Kidney (tissue), 14 donors: ENCODE measurements around the gene FAM222B. TPM values are rescaled to one million over a fixed set of nuclear protein-coding genes. Genes with fewer than 3 reads are reported as not detected.
A peak's percentile ranks its signal among the peaks of the same experiment; 100 is the strongest.
"Not testable (repeated sequence)": the region's sequence is repeated elsewhere in the genome, so short reads cannot be mapped to it uniquely, and the experiment has no call there.

Experiments
- DNase-seq, 5 donors: peaks; one replicate each; pipeline ENCODE4 v3.0.0-alpha.2; 2013 to 2020
- FAIRE-seq: peaks from 2 replicates; lab custom pipeline; 2012; peaks lifted over from hg19 to GRCh38; lab: Jason Lieb, UNC
- H3K27ac ChIP-seq, 2 donors: one replicate each; pipeline ENCODE4 v1.7.0; 2013; ENCODE audit warnings: low read depth in 2 of 2, low read length in 2 of 2, inconsistent platforms in 1 of 2
- H3K27me3 ChIP-seq: one replicate; pipeline ENCODE4 v1.7.1; 2013; ENCODE audit warnings: low read length, inconsistent platforms; ENCODE audit not compliant: control insufficient read depth, insufficient read depth
- H3K36me3 ChIP-seq, 3 donors: one replicate each; pipeline versions ENCODE4 v1.7.0 to v1.7.1; 2013; ENCODE audit warnings: low read length in 3 of 3, control low read depth in 1 of 3, inconsistent platforms in 1 of 3; ENCODE audit not compliant: insufficient read depth in 3 of 3, control insufficient read depth in 2 of 3
- H3K4me1 ChIP-seq, 3 donors: one replicate each; pipeline versions ENCODE4 v1.7.0 to v1.7.1; 2013; ENCODE audit warnings: low read length in 3 of 3, inconsistent platforms in 1 of 3, low read depth in 1 of 3; ENCODE audit not compliant: control insufficient read depth in 2 of 3, insufficient read depth in 2 of 3
- H3K4me3 ChIP-seq, 3 donors: one replicate each; pipeline versions ENCODE4 v1.7.0 to v1.8.1; 2013; ENCODE audit warnings: low read length in 3 of 3, control low read depth in 1 of 3, inconsistent platforms in 1 of 3
- H3K9ac ChIP-seq, 3 donors: one replicate each; pipeline versions ENCODE4 v1.7.0 to v1.7.1; 2013; ENCODE audit warnings: low read length in 3 of 3, control low read depth in 1 of 3, inconsistent platforms in 1 of 3
- H3K9me3 ChIP-seq, 3 donors: one replicate each; pipeline versions ENCODE4 v1.7.0 to v1.7.1; 2013; ENCODE audit warnings: low read length in 3 of 3, control low read depth in 1 of 3, inconsistent platforms in 1 of 3; ENCODE audit not compliant: control insufficient read depth in 2 of 3, insufficient read depth in 1 of 3
- CTCF ChIP-seq: IDR thresholded peaks from 3 replicates; pipeline ENCODE4 v1.5.1; 2012; ENCODE audit warnings: mild to moderate bottlenecking, moderate library complexity, borderline replicate concordance; ENCODE audit not compliant: insufficient read depth; ENCODE audit errors: extremely low read depth
- intact Hi-C: fragments of 100-400 bp; cut with DNase I; formaldehyde crosslinking; loops from one replicate; pipeline ENCODE4 v1.11.1; 2022
- polyA plus RNA-seq: library from polyadenylated mRNA; stranded (reverse); fragments of 350-450 nt; fragmentation: Illumina TruSeq; extraction: RNeasy Lipid Tissue Mini Kit (QIAGEN cat#74804); gene quantifications from one replicate; pipeline ENCODE4 v1.2.3, GENCODE V29; 2014; ENCODE audit warnings: low read depth, low replicate concordance; ENCODE audit not compliant: insufficient read depth
- total RNA-seq: library from RNA; stranded (reverse); fragmentation: NEBNext Ultra II Directional; extraction: Animal tissue kit (Norgen Biotek cat#: 25700); gene quantifications from one replicate; pipeline ENCODE4 v1.2.1, GENCODE V29; 2021
- donor health status: control.
- donor health status: control.
- donor health status: control.
- donor health status: control.
- donor health status: control.
- donor health status: DM: yes; HTN: yes; CAD: no.
- donor health status: Normal renal cell carcinoma (clear cell type).

The FAM222B gene
- total and polyA plus RNA-seq, 2 donors from 2014 or later: 13.0 to 31.0 TPM

GRCh38 chr17:28807925-28808634 is 34.5 kb downstream of the FAM222B start:
- intact Hi-C loops: no loop called here
- peaks cover 0 to 2% (median 0%) of the 10 kb centered on the region in 3 donors for H3K36me3 ChIP-seq
- H3K9me3 ChIP-seq: no peaks in the 10 kb centered on the region
- FAIRE-seq: no peak
- peaks cover 0 to 15% (median 6%) of the 10 kb centered on the region in 3 donors for H3K4me1 ChIP-seq
- peak overlapping the region in 1 of 2 donors; percentile 19 for H3K27ac ChIP-seq
- no peak for TF ChIP-seq CTCF
- DNase-seq: peak in 1 of 5 donors; percentile 31
- H3K9ac ChIP-seq: peak overlapping the region in 1 of 3 donors; percentile 9
- H3K27me3 ChIP-seq: no peaks in the 10 kb centered on the region
- no peak overlapping the region for H3K4me3 ChIP-seq

GRCh38 chr17:28796062-28796461 is 46.5 kb downstream of the FAM222B start:
- no peak for FAIRE-seq
- H3K36me3 ChIP-seq: no peaks in the 10 kb centered on the region
- no peaks in the 10 kb centered on the region for H3K4me1 ChIP-seq
- no peak overlapping the region for H3K27ac ChIP-seq
- no peak for TF ChIP-seq CTCF
- H3K4me3 ChIP-seq: no peak overlapping the region
- H3K9me3 ChIP-seq: no peaks in the 10 kb centered on the region
- H3K27me3 ChIP-seq: no peaks in the 10 kb centered on the region
- H3K9ac ChIP-seq: no peak overlapping the region
- DNase-seq: no peak
- intact Hi-C loops: no loop called here

DNA sequence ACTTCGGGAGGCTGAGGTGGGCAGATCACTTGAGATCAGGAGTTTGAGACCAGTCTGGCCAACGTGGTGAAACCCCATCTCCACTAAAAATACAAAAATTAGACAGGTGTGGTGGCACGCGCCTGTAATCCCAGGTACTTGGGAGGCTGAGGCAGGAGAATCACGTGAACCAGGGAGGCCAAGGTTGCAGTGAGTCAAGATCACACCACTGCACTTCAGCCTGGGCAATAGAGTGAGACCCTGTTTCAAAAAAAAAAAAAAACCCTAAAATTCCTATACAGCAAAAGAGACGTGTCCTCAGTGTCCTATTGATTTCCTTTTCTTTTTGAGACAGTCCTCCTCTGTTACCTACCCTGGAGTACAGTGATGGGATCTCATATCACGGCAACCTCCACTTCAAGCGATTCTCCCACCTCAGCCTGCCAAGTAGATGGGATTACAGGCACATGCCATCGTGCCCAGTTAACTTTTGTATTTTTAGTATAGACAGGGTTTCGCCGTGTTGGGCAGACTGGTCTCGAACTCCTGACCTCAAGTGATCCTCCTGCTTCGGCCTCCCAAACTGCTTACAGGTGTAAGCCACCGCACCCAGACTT is 47.6 kb downstream of the FAM222B start:
- H3K4me3 ChIP-seq, DNase-seq, H3K9ac ChIP-seq, H3K27ac ChIP-seq, FAIRE-seq, H3K36me3 ChIP-seq, intact Hi-C loops, H3K27me3 ChIP-seq, H3K9me3 ChIP-seq, H3K4me1 ChIP-seq: not testable (repeated sequence)

- Histone ChIP-seq H3K27ac (no peak overlapping the region), H3K4me1 (no peaks in the 10 kb centered on the region), H3K4me3 (no peak overlapping the region), H3K9me3 (no peaks in the 10 kb centered on the region), H3K27me3 (no peaks in the 10 kb centered on the region), H3K36me3 (no peaks in the 10 kb centered on the region), H3K9ac (no peak overlapping the region)
- FAIRE-seq: no peak
- intact Hi-C loops: no loop called here
- TF ChIP-seq CTCF: no peak
- DNase-seq: peak in 2 of 5 donors; percentile 31 to 34
These were observed 49.5 kb downstream of the FAM222B start for GRCh38 chr17:28792877-28793661.
